MM.1S (cell line): Measurements from ENCODE around the gene TUBGCP6.

ENCODE experiments used
- CTCF ChIP-seq: fragments of 300-600 bp; sonication (generic); IDR thresholded peaks from 2 replicates; pipeline ENCODE4 v1.5.1; 2016; ENCODE audit warnings: antibody characterized with exemption, low read length, mixed read lengths
- EZH2 ChIP-seq: fragments of 300-600 bp; sonication (generic); optimal IDR thresholded peaks from 2 replicates; pipeline ENCODE3; 2017; ENCODE audit warnings: low read depth, mild to moderate bottlenecking, antibody characterized with exemption, low read length, mixed read lengths
- EZH2phosphoT487 ChIP-seq: fragments of 300-600 bp; sonication (generic); IDR thresholded peaks from 2 replicates; pipeline ENCODE4 v1.6.1; 2018; ENCODE audit warnings: antibody characterized with exemption, low read length

GRCh38 chr22:50257041-50257440 lies 12.2 kb upstream of the TUBGCP6 start:
- no peak for TF ChIP-seq CTCF
- no peak for TF ChIP-seq EZH2
- no peak for TF ChIP-seq EZH2phosphoT487
